HG02642 (cell line): ENCODE data around the gene RAB44.

ENCODE experiments used
- ATAC-seq: cut with Tn5 transposase; IDR thresholded peaks from one replicate; pipeline ENCODE4 v1.9.1; 2021; ENCODE audit warnings: mild to moderate bottlenecking; ENCODE audit not compliant: unreplicated experiment, poor library complexity

Gene RAB44

DNA sequence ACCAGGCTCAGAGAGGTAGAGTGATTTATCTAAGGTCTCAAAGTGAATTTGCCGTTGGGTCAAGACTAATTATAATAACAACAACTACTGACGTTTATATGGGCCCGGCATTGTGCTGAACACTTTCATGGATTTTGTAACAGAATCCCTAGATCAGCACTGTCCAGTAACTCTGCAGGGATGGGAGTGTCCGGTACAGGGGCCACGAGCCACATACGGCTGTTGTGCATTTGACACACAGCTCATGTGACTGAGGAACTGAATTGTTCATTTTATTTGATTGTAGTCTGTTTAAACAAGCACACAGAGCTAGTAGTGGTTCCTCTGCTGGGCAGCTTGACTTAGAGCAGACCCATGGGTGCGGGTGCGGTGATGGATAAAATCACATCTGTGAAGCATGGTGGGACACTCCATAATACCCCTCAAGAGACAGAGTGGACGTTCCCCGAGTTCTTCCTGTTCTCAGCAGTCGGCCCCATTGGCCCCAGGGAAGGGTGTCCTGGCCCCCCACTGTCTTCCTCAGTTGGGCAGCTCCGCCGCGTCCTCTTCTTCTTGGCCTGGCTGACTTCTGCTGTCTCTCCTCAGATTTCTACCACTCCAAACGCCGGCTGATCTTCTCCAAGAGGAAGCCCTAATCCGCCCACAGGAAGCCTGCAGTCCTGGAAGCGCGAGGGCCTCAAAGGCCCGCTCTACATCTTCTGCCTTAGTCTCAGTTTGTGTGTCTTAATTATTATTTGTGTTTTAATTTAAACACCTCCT is 12.3 kb upstream of the RAB44 start:
- no peak for ATAC-seq

- no peak for ATAC-seq
Observed at GRCh38 chr6:36685926-36686667, 11.5 kb upstream of the RAB44 start.

DNA sequence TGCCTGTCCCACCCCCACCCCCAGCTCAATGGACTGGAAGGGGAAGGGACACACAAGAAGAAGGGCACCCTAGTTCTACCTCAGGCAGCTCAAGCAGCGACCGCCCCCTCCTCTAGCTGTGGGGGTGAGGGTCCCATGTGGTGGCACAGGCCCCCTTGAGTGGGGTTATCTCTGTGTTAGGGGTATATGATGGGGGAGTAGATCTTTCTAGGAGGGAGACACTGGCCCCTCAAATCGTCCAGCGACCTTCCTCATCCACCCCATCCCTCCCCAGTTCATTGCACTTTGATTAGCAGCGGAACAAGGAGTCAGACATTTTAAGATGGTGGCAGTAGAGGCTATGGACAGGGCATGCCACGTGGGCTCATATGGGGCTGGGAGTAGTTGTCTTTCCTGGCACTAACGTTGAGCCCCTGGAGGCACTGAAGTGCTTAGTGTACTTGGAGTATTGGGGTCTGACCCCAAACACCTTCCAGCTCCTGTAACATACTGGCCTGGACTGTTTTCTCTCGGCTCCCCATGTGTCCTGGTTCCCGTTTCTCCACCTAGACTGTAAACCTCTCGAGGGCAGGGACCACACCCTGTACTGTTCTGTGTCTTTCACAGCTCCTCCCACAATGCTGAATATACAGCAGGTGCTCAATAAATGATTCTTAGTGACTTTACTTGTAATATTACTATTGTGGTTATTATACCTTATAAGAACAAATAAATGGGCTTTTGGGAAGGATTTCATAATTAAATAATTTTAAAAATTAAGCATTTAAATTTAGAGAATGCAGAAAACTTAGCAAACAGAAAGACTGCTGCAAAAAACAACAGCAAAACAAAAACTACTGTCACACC is 10.7 kb upstream of the RAB44 start:
- no peak for ATAC-seq

- ATAC-seq: no peak
Observed at GRCh38 chr6:36688063-36688738, 9.4 kb upstream of the RAB44 start.

GRCh38 chr6:36688739-36689075 is 8.9 kb upstream of the RAB44 start:
- no peak for ATAC-seq

GRCh38 chr6:36691011-36691410 is 6.6 kb upstream of the RAB44 start:
- ATAC-seq: no peak

- no peak for ATAC-seq
Observed at GRCh38 chr6:36691612-36692011, 6.0 kb upstream of the RAB44 start.

- peak; percentile 46 for ATAC-seq
Observed at GRCh38 chr6:36692220-36692619, 5.4 kb upstream of the RAB44 start.

GRCh38 chr6:36692861-36693702 is 4.5 kb upstream of the RAB44 start:
- no peak for ATAC-seq

DNA sequence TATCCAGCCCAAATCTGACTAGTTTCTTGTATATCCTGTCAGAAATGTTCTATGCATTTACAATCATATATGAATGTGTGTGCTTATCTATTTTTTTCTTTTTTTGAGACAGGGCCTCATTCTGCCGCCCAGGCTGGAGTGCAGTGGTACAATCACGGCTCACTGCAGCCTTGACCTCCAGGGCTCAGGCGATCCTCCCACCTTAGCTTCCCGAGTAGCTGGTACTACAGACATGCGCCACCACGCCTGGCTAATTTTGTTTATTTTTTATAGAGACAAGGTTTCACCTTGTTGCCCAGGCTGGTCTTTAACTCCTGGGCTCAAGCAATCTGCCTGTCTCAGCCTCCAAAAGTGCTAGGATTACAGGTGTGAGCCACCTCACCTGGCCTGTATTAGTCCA is 3.0 kb upstream of the RAB44 start:
- no peak for ATAC-seq

- ATAC-seq: no peak
Observed at GRCh38 chr6:36695414-36695813, 2.2 kb upstream of the RAB44 start.

GRCh38 chr6:36698196-36698595 is 570 bp downstream of the RAB44 start:
- ATAC-seq: no peak

GRCh38 chr6:36698871-36699271 is 1.2 kb downstream of the RAB44 start:
- no peak for ATAC-seq

DNA sequence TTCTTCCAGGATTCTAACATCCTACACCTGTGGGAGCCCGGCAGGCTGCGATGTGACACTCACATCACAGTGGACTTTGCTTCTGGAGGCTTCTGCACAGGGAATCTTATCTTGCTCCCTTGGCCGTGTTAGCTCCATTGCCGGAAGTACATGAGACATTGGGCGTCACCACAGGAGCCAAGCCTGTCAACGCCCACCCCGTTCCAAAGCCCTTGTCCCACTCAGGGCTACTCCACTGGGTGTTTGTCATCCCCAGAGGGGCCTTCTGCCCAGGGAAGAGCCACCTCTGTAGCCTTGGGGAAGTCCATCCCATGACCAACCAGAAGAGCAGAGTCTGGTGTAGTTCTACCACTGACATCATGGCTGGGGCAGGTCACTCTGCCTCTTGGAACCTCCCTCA is 1.7 kb downstream of the RAB44 start:
- ATAC-seq: no peak

- no peak for ATAC-seq
Observed at GRCh38 chr6:36700071-36700812, 2.6 kb downstream of the RAB44 start.

DNA sequence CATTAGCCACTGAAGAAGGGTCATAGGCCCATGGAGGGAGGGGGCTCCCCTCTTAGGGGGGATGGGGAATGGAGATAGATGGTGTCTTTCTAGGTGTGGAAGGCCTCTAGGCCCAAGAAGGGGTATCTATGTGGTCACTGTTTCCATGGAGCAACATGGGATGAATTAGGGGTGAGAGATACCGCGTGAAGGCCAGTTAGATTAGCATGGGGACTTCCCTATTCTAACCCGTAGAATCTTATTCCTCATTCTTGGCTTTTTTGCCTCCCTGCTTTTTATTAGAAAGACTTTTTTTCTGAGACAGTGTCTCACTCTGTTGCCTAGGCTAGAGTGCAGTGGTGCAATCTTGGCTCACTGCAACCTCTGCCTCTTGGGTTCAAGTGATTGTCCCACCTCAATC is 3.2 kb downstream of the RAB44 start:
- ATAC-seq: no peak

DNA sequence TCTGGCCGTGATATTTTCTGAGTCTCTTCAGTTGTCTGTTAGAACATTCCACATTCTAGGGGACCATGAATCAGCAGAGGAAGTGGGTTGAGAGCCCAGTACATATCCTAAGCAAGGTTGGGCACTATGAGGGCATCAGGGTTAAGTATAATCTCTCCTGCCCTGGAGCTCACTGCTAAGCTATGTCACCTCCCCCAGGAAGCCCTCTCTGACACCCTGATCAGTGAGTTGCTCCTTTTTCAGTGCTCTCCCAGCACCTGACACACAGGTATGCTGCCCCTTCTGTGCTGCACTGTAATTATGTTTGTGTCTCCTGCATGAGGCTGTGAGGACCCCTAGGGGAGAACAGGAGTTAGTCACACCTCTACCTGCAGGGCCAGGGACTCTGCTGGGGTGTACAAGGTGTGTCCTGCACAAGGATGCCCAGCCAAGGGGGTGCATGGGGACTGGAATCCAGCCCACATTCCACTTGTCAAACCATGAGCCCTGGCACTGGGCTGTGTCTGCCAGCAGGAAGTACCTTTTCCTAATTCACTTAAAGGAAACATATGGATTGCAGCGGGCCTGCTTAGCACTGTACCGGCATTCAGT is 3.9 kb downstream of the RAB44 start:
- no peak for ATAC-seq

DNA sequence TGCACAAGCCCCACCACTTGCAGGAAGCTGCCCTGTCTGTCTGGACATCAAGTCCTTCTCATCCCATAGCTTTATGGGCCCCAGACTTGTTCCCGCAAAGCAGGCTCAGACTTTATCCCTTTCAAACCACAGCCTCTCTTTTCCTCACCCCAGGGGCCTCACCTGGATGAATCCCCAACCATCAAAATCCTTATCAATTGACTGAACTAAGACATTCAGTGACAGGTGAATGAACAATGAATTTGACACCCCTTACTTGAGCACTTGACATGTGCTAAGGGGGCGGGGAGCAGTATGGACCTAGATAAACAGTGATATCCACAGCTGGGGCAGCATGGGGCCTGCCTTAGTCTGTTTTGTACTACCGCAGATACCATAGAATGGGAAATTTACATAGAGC is 5.0 kb downstream of the RAB44 start:
- no peak for ATAC-seq
